GM19239 (cell line): ENCODE data around the gene FUNDC2.

Source experiments
- DNase-seq: peaks from one replicate; pipeline ENCODE4 v3.0.0; 2011; ENCODE audit warnings: low spot score; ENCODE audit not compliant: insufficient read length
- FAIRE-seq: peaks from 2 replicates; lab custom pipeline; 2011; peaks lifted over from hg19 to GRCh38; lab: Jason Lieb, UNC

Gene FUNDC2

GRCh38 chrX:155065035-155065734, 38.5 kb downstream of the FUNDC2 start:
- no peak for DNase-seq
- no peak for FAIRE-seq

- DNase-seq (no peak), FAIRE-seq (no peak)
These were observed 41.5 kb downstream of the FUNDC2 start for GRCh38 chrX:155068165-155068564.

GRCh38 chrX:155069414-155069813, 42.8 kb downstream of the FUNDC2 start:
- FAIRE-seq (no peak), DNase-seq (no peak)

GRCh38 chrX:155070038-155070437, 43.4 kb downstream of the FUNDC2 start:
- no peak for DNase-seq
- FAIRE-seq = no peak

- DNase-seq (no peak), FAIRE-seq (no peak)
These were observed 44.0 kb downstream of the FUNDC2 start for GRCh38 chrX:155070663-155070974.

GRCh38 chrX:155070975-155071693, 44.5 kb downstream of the FUNDC2 start, which contains the start of the genes BRCC3, CMC4 and MTCP1:
Gene BRCC3 (plus strand): TSS chrX:155071508. CDS start chrX:155071528, 20 bp downstream.
Gene CMC4 (minus strand): TSS chrX:155071136. CDS start chrX:155064023, 7,113 bp downstream.
Gene MTCP1 (minus strand): TSS chrX:155071136. CDS start chrX:155066010, 5,126 bp downstream.
- FAIRE-seq (peak; percentile 85), DNase-seq (peak; percentile 71)

GRCh38 chrX:155071694-155072280, 45.1 kb downstream of the FUNDC2 start:
- FAIRE-seq (peak; percentile 83), DNase-seq (no peak)

GRCh38 chrX:155086202-155086840, 59.7 kb downstream of the FUNDC2 start:
- FAIRE-seq (no peak), DNase-seq (no peak)

- FAIRE-seq = no peak
- no peak for DNase-seq
These were observed 60.5 kb downstream of the FUNDC2 start for GRCh38 chrX:155086961-155087735.

GRCh38 chrX:155094468-155095061, 67.9 kb downstream of the FUNDC2 start:
- peak; percentile 85 for FAIRE-seq
- no peak for DNase-seq

GRCh38 chrX:155105919-155106318, 79.3 kb downstream of the FUNDC2 start:
- DNase-seq (no peak), FAIRE-seq (no peak)

GRCh38 chrX:155108427-155108826, 81.8 kb downstream of the FUNDC2 start:
- no peak for DNase-seq
- FAIRE-seq = peak; percentile 73
